ENCODE data around the gene PIK3C2G. TPM values are rescaled to one million over a fixed set of nuclear protein-coding genes. Genes with fewer than 3 reads are reported as not detected.

PIK3C2G gene
- total RNA-seq, 4 donors from 2014 or later, result 0.10 to 0.88 (median 0.40) TPM; not detected in 1

DNA sequence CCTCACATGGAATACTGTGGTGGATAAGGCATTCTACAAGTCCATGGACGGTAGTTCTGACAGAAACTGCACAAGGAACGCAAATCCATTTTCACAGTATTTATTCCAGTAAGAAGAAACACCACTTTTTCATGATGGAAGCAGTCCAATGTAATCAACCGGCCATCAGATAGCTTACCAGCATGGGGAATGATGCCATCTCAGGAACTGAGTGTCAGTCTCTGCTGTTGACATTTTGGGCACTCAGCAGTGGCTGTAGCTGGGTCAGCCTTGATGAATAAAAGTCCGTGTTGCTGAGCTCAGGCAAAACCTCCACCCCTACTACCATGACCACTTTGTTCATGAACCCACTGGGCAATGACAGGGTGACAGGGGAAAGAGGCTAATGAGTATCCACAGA is 373.1 kb downstream of the PIK3C2G start:
- Histone ChIP-seq H3K4me3 (replicated peaks in 1 of 3) (no peak overlapping the region), H3K36me3 (no peaks in the 10 kb centered on the region), H3K27me3 (no peaks in the 10 kb centered on the region), H3K4me1 (no peaks in the 10 kb centered on the region), H3K9me3 (no peaks in the 10 kb centered on the region), H3K27ac (no peak overlapping the region)
- DNase-seq, result no peak
- 70 to 77% methylated on average over 4 of the region's 4 CpGs for WGBS, 2 donors
- TF ChIP-seq, protein P1, sequence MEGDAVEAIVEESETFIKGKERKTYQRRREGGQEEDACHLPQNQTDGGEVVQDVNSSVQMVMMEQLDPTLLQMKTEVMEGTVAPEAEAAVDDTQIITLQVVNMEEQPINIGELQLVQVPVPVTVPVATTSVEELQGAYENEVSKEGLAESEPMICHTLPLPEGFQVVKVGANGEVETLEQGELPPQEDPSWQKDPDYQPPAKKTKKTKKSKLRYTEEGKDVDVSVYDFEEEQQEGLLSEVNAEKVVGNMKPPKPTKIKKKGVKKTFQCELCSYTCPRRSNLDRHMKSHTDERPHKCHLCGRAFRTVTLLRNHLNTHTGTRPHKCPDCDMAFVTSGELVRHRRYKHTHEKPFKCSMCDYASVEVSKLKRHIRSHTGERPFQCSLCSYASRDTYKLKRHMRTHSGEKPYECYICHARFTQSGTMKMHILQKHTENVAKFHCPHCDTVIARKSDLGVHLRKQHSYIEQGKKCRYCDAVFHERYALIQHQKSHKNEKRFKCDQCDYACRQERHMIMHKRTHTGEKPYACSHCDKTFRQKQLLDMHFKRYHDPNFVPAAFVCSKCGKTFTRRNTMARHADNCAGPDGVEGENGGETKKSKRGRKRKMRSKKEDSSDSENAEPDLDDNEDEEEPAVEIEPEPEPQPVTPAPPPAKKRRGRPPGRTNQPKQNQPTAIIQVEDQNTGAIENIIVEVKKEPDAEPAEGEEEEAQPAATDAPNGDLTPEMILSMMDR (IDR thresholded peaks at IDR 0.05), result no peak
- no peak for TF ChIP-seq POLR2A (IDR thresholded peaks at IDR 0.05)
- intact Hi-C loops (cut with DNase I), result no loop called here

DNA sequence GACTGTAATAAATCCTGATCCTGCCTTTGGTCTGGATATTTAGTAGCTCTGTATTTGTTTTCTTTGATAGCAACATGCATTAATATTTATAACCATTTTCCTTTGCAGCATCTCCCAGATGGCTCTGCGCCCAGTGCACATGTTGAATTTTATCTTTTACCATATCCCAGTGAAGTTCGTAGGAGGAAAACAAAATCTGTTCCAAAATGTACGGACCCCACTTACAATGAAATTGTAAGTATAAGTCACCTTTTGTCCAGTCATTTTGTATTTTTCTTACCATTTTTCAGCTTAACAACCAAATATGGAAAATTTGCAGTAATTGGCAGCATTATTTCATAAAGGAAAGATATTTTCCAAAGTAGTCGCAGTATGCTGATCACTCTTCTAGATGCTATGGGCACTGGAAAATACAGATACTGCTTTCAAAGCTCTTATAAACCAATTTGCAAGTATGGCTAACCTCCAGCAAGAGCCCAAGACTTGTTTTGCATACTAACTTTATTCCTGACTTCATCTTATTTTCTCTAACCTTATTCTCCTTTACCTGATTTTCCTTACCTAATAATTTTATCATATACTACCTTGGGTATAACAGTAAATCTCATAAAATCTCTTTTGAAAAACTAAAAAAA is 379.1 kb downstream of the PIK3C2G start:
- 76 to 86% methylated on average over 4 of the region's 4 CpGs for WGBS, 2 donors
- no peak for TF ChIP-seq POLR2A (IDR thresholded peaks at IDR 0.05)
- TF ChIP-seq, protein P1 (IDR thresholded peaks at IDR 0.05), result no peak
- H3K9me3 ChIP-seq, result no peaks in the 10 kb centered on the region
- DNase-seq, result no peak
- intact Hi-C loops (cut with DNase I), result no loop called here
- H3K27ac ChIP-seq, result no peak overlapping the region
- no peaks in the 10 kb centered on the region for H3K36me3 ChIP-seq
- no peaks in the 10 kb centered on the region for H3K4me1 ChIP-seq
- no peak overlapping the region for H3K4me3 ChIP-seq (replicated peaks in 1 of 3)
- H3K27me3 ChIP-seq, result no peaks in the 10 kb centered on the region

DNA sequence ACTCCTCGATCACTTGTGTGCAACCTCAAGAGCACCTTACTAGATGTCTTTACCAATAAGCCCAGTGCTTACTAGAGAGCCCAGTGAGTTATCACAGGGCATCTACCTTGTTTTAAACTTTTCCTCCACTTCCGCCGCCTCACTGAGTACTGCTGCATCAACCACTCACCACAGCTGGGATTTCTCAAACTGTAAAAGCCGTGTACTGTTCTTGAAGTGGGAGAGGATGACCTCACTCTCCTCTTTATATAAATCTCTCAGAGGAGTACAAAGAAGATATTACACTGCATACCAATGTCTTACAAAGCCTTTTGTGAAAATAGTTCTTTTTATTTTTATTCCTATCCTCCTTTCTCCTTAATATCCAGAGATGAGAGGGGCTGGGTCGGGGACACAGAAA is 382.4 kb downstream of the PIK3C2G start:
- intact Hi-C loops (cut with DNase I), result no loop called here
- TF ChIP-seq, protein P1 (IDR thresholded peaks at IDR 0.05), result no peak
- TF ChIP-seq POLR2A (IDR thresholded peaks at IDR 0.05), result no peak
- H3K9me3 ChIP-seq, result no peaks in the 10 kb centered on the region
- WGBS, 2 donors, result 53 to 60% methylated on average over 5 of the region's 5 CpGs
- no peaks in the 10 kb centered on the region for H3K27me3 ChIP-seq
- no peaks in the 10 kb centered on the region for H3K36me3 ChIP-seq
- no peak for DNase-seq
- H3K4me1 ChIP-seq, result no peaks in the 10 kb centered on the region
- no peak overlapping the region for H3K27ac ChIP-seq
- no peak overlapping the region for H3K4me3 ChIP-seq (replicated peaks in 1 of 3)

DNA sequence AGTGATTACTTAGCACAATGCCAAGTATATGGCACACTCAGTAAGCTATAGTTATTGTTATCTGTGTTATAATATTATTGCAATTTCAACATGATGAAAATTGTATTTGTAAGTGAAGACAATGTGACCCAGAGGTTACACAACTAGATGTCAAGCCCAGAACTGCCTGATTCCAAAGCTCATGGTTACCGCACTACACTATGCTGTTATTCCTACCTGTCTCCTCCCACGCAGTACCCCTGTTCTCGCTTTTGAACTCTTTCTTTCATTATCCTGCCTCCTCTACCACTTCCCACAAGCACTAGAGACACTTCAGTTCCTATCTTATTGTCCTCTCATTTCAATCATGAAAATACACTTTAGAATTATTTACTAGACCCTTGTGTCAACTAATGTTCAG is 383.2 kb downstream of the PIK3C2G start:
- H3K4me3 ChIP-seq (replicated peaks in 1 of 3), result no peak overlapping the region
- no peak overlapping the region for H3K27ac ChIP-seq
- 91 to 95% methylated on average over 3 of the region's 3 CpGs for WGBS, 2 donors
- DNase-seq, result no peak
- intact Hi-C loops (cut with DNase I), result no loop called here
- H3K36me3 ChIP-seq, result no peaks in the 10 kb centered on the region
- no peaks in the 10 kb centered on the region for H3K27me3 ChIP-seq
- no peak for TF ChIP-seq POLR2A (IDR thresholded peaks at IDR 0.05)
- TF ChIP-seq, protein P1 (IDR thresholded peaks at IDR 0.05), result no peak
- no peaks in the 10 kb centered on the region for H3K4me1 ChIP-seq
- no peaks in the 10 kb centered on the region for H3K9me3 ChIP-seq

DNA sequence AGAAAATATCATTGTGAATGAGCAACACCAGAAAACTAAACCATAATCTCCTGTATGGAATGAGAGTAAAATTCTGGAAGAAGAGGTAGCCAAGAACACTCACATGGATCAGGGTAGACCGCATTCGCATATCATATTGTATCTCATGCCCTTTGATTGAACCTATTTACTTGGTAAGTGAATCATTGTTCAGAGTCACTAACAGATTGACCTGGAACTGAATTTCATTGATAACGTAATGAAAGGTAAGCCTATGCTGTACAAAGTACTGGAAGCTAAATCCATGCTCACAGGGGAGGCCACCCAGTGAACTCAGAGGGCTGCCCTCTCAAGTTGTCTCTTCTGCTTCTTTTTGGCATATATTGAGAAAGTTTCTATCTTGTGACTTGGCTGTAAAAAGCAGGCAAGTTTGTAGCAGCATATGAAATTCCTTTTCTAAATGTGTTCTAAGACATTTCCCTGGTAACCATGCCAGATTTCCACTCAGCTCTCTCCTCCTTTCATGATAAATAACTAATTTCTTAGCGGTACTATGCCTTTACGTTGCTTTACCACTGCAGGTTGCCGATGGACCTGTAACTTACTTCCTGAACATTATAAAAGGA is 385.1 kb downstream of the PIK3C2G start:
- intact Hi-C loops (cut with DNase I), result no loop called here
- DNase-seq, result no peak
- H3K27ac ChIP-seq, result no peak overlapping the region
- no peaks in the 10 kb centered on the region for H3K9me3 ChIP-seq
- no peaks in the 10 kb centered on the region for H3K36me3 ChIP-seq
- H3K4me3 ChIP-seq (replicated peaks in 1 of 3), result no peak overlapping the region
- no peaks in the 10 kb centered on the region for H3K27me3 ChIP-seq
- TF ChIP-seq, protein P1 (IDR thresholded peaks at IDR 0.05), result no peak
- TF ChIP-seq POLR2A (IDR thresholded peaks at IDR 0.05), result no peak
- 86 to 90% methylated on average over 6 of the region's 6 CpGs for WGBS, 2 donors
- no peaks in the 10 kb centered on the region for H3K4me1 ChIP-seq

Data from thyroid gland (tissue), 4 donors.